HepG2 (cell line): ENCODE measurements around the gene CA12. TPM values are rescaled to one million over a fixed set of nuclear protein-coding genes. Genes with fewer than 3 reads are reported as not detected.

ENCODE experiments used
- ATAC-seq: fragments of 200-7000 bp; cut with Tn5 transposase; 3 replicates; pipeline ENCODE4 v1.9.1; 2020; ENCODE audit warnings: mild to moderate bottlenecking, moderate library complexity
- BruUV-seq: library from RNA; stranded (reverse); fragments of 400-500 nt; replicated peaks from 2 replicates; lab custom pipeline; 2021; lab: Mats Ljungman, UMichigan
- CTCF ChIA-PET: fragments of 300-600 bp; formaldehyde crosslinking; extraction: SDS; loops from one replicate; lab custom pipeline; 2021; ENCODE audit warnings: low total read pairs, inconsistent platforms, low intra/inter-chr PET ratio; lab: Yijun Ruan, JAX
- POLR2A ChIA-PET: fragments of 350-600 bp; sonication (Branson Sonifier 250); formaldehyde crosslinking; loops from one replicate; lab custom pipeline; 2020; ENCODE audit warnings: antibody characterized with exemption, inconsistent platforms; lab: Yijun Ruan, JAX
- DNase-seq: peaks from one replicate; pipeline ENCODE4 v3.0.0-alpha.2; 2015; ENCODE audit warnings: low spot score
- FAIRE-seq: peaks from 3 replicates; lab custom pipeline; 2011; peaks lifted over from hg19 to GRCh38; lab: Jason Lieb, UNC
- H2AFZ ChIP-seq: one replicate; pipeline ENCODE4 v1.6.1; 2011; ENCODE audit warnings: low read length, inconsistent platforms
- H3K27ac ChIP-seq: fragments of 300-600 bp; 3 replicates; pipeline ENCODE4 v1.8.0; 2011; ENCODE audit warnings: mixed run types, mild to moderate bottlenecking, mixed read lengths, low read length, inconsistent platforms; ENCODE audit not compliant: insufficient read depth; ENCODE audit errors: extremely low read length
- H3K27me3 ChIP-seq, 2 experiments: fragments of 200-600 bp in 1 of 2; 2 replicates in 1 of 2; 3 replicates in 1 of 2; pipeline versions ENCODE4 v1.6.0 to v1.8.0; 2011; ENCODE audit warnings: low read length in 2 of 2, mild to moderate bottlenecking in 2 of 2, moderate library complexity in 2 of 2, inconsistent platforms in 1 of 2; ENCODE audit not compliant: insufficient read depth in 2 of 2, control insufficient read depth in 1 of 2
- H3K36me3 ChIP-seq, 2 experiments: fragments of 200-600 bp in 1 of 2; replicated peaks in 1 of 2; 2 replicates in 1 of 2; 3 replicates in 1 of 2; pipeline versions ENCODE4 v1.5.1 to v1.8.0; 2011; ENCODE audit warnings: low read length in 2 of 2, inconsistent platforms in 1 of 2; ENCODE audit not compliant: insufficient read depth in 2 of 2, control insufficient read depth in 1 of 2
- H3K4me1 ChIP-seq: 2 replicates; pipeline ENCODE4 v1.5.1; 2012; ENCODE audit warnings: low read length, inconsistent platforms; ENCODE audit not compliant: insufficient read depth
- H3K4me2 ChIP-seq: 2 replicates; pipeline ENCODE4 v1.6.0; 2011; ENCODE audit warnings: low read depth, low read length, inconsistent platforms
- H3K4me3 ChIP-seq, 3 experiments: fragments of 200-600 bp in 1 of 3; sonication (generic), shearing (Covaris generic) in 1 of 3; replicated peaks in 1 of 3; 2 replicates each; pipeline ENCODE4 v1.5.1; 2011 to 2016; ENCODE audit warnings: low read length in 3 of 3, inconsistent platforms in 2 of 3, low read depth in 2 of 3, mild to moderate bottlenecking in 2 of 3, control low read depth in 1 of 3, mixed read lengths in 1 of 3; ENCODE audit not compliant: insufficient read depth in 1 of 3
- H3K79me2 ChIP-seq: one replicate; pipeline ENCODE4 v1.6.1; 2011; ENCODE audit warnings: low read length, inconsistent platforms; ENCODE audit not compliant: insufficient read depth
- H3K9ac ChIP-seq: 2 replicates; pipeline ENCODE4 v1.6.0; 2011; ENCODE audit warnings: mild to moderate bottlenecking, low read depth, low read length, inconsistent platforms; ENCODE audit not compliant: insufficient read depth
- H3K9me3 ChIP-seq: 2 replicates; pipeline ENCODE4 v1.5.1; 2012; ENCODE audit warnings: mild to moderate bottlenecking, low read length
- H4K20me1 ChIP-seq: 2 replicates; pipeline ENCODE4 v1.6.0; 2011; ENCODE audit warnings: inconsistent platforms, mild to moderate bottlenecking, low read length, moderate library complexity; ENCODE audit not compliant: insufficient read depth
- CENPT ChIP-seq: sonication (generic); formaldehyde crosslinking; IDR thresholded peaks from 2 replicates; pipeline ENCODE4 v1.8.0; 2022; ENCODE audit warnings: low read depth, mild to moderate bottlenecking, moderate library complexity, missing genetic modification reagents
- HNF4G ChIP-seq, 2 experiments: sonication (generic) in 1 of 2; formaldehyde crosslinking in 1 of 2; IDR thresholded peaks; 2 replicates each; pipeline versions ENCODE4 v1.4.0 to v1.6.1; 2011 to 2020; ENCODE audit warnings: borderline replicate concordance in 2 of 2, low read depth in 2 of 2, mild to moderate bottlenecking in 2 of 2, low read length in 1 of 2, missing genetic modification reagents in 1 of 2, moderate library complexity in 1 of 2
- MIER3 ChIP-seq: IDR thresholded peaks from 2 replicates; pipeline ENCODE4 v1.6.1; 2016; ENCODE audit warnings: missing compliant biosample characterization, borderline replicate concordance
- MYPOP ChIP-seq: sonication (generic); formaldehyde crosslinking; IDR thresholded peaks from 2 replicates; pipeline ENCODE4 v1.8.1; 2023; ENCODE audit warnings: mild to moderate bottlenecking, moderate library complexity, missing genetic modification reagents
- NKX3-1 ChIP-seq: sonication (generic); formaldehyde crosslinking; IDR thresholded peaks from 2 replicates; pipeline ENCODE4 v1.5.0; 2020; ENCODE audit warnings: missing genetic modification reagents
- RARA ChIP-seq: IDR thresholded peaks from 2 replicates; pipeline ENCODE4 v1.6.1; 2016; ENCODE audit warnings: missing genetic modification reagents, missing compliant biosample characterization
- RCOR2 ChIP-seq: IDR thresholded peaks from 2 replicates; pipeline ENCODE4 v1.6.1; 2016; ENCODE audit warnings: missing biosample characterization, missing genetic modification reagents
- SIN3B ChIP-seq: fragments of 150-350 bp; IDR thresholded peaks from 2 replicates; pipeline ENCODE4 v1.6.1; 2014; ENCODE audit warnings: low read length
- STAT6 ChIP-seq: sonication (generic); formaldehyde crosslinking; IDR thresholded peaks from 2 replicates; pipeline ENCODE4 v1.4.0; 2020; ENCODE audit warnings: missing genetic modification reagents, mild to moderate bottlenecking, borderline replicate concordance
- ZFY ChIP-seq: sonication (generic); formaldehyde crosslinking; IDR thresholded peaks from 2 replicates; pipeline ENCODE4 v1.4.0; 2020; ENCODE audit warnings: missing genetic modification reagents
- ZKSCAN1 ChIP-seq: fragments of 150-350 bp; IDR thresholded peaks from 2 replicates; pipeline ENCODE4 v1.6.1; 2014; ENCODE audit warnings: low read length
- ZNF343 ChIP-seq: sonication (generic); formaldehyde crosslinking; IDR thresholded peaks from 2 replicates; pipeline ENCODE4 v1.4.0; 2020; ENCODE audit warnings: mild to moderate bottlenecking, missing genetic modification reagents
- ZNF451 ChIP-seq: sonication (generic); formaldehyde crosslinking; IDR thresholded peaks from 2 replicates; pipeline ENCODE4 v1.5.0; 2020; ENCODE audit warnings: mild to moderate bottlenecking, missing genetic modification reagents
- whole genome bisulfite sequencing: methylation state at CpG from one replicate; pipeline ENCODE4 v1.1.6; 2017; ENCODE audit warnings: low lambda C conversion rate; 5-methylcytosine and 5-hydroxymethylcytosine counted together
- in situ Hi-C: cut with HindIII; loops from 2 replicates; pipeline ENCODE4 v1.10.0; 2017; ENCODE audit warnings: low pct_unique_long_range_greater_than_20kb; ENCODE audit not compliant: extremely low pct_ligation_motif_present
- intact Hi-C: fragments of 100-400 bp; cut with micrococcal nuclease; formaldehyde crosslinking; loops from one replicate; pipeline ENCODE4 v1.10.0; 2022; ENCODE audit not compliant: unreplicated experiment
- polyA plus RNA-seq, 8 experiments: library from polyadenylated mRNA; depleted of rRNA in 3 of 8; stranded (reverse) in 7 of 8; unstranded in 1 of 8; fragments of >200 nt; fragmentation: Illumina TruSeq in 4 of 8; extraction: Trizol in 4 of 8; gene quantifications; 2 replicates each; pipeline versions ENCODE4 v1.2.1 to v1.2.3, GENCODE V29; 2011 to 2016; ENCODE audit warnings: low read depth in 4 of 8, missing spikeins in 1 of 8, mixed read lengths in 1 of 8; ENCODE audit not compliant: insufficient read depth in 1 of 8
- total RNA-seq, 5 experiments: library from RNA; depleted of rRNA; stranded (reverse); fragments of >200 nt; fragmentation: Illumina TruSeq; extraction: Trizol; gene quantifications; 2 replicates each; pipeline ENCODE4 v1.2.3, GENCODE V29; 2016; ENCODE audit warnings: low read depth in 1 of 5
- TF ChIP-seq, protein P1 (sequence below): sonication (generic); formaldehyde crosslinking; IDR thresholded peaks from 2 replicates; pipeline ENCODE4 v1.4.0; 2020; ENCODE audit warnings: missing genetic modification reagents

Gene CA12
- total and polyA plus RNA-seq, 2 of the 13 experiments (the other 11 are each of a cell fraction or from before 2014, with no cell fraction given), result 0.07 to 0.20 TPM

DNA sequence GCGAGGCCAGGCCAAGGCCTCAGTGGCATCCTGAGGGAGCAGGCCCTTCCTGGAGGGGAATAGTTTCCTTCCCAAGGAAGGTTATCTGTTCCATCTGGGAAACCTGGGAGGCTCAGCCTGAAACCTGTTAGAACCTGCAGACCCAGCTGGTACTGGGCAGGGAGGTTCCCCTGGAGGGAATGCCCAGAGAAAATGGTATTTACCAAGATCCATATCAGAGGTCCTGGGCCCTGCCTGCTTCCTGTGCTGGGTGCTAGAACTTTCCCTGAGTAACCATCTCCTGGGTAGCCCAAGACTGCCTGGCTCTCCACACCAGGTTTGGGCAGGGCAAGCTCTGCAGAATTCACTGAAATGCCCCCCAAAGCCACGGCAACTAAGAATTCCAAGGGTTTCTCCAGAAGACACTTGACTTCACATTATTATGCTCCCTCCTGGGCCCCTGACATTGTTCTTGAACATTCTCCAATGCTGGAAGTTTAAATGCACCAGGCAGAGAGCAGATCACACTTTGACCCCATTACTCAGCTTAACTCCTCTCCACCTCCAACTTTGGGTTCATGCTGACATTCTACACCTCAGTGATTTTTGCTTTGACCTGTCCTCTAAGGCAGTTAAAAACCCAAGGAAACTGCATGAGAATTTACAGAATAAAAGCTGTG is 2.0 kb downstream of the CA12 start:
- no peaks in the 10 kb centered on the region for H3K36me3 ChIP-seq
- in situ Hi-C loops, result no loop called here
- TF ChIP-seq MYPOP (no peak), MIER3 (no peak), STAT6 (CRISPR knock-in tag) (no peak), CENPT (CRISPR knock-in tag) (no peak), HNF4G (IDR thresholded peaks at IDR 0.05; ENCODE audit: borderline replicate concordance, low read depth, low read length) (no peak), HNF4G (CRISPR knock-in tag; IDR thresholded peaks at IDR 0.05; ENCODE audit: borderline replicate concordance, low read depth) (no peak), RCOR2 (no peak), ZKSCAN1 (no peak), ZFY (CRISPR knock-in tag) (no peak), ZNF343 (CRISPR knock-in tag) (no peak), RARA (no peak), SIN3B (no peak), ZNF451 (no peak), NKX3-1 (CRISPR knock-in tag) (no peak)
- TF ChIP-seq, protein P1, sequence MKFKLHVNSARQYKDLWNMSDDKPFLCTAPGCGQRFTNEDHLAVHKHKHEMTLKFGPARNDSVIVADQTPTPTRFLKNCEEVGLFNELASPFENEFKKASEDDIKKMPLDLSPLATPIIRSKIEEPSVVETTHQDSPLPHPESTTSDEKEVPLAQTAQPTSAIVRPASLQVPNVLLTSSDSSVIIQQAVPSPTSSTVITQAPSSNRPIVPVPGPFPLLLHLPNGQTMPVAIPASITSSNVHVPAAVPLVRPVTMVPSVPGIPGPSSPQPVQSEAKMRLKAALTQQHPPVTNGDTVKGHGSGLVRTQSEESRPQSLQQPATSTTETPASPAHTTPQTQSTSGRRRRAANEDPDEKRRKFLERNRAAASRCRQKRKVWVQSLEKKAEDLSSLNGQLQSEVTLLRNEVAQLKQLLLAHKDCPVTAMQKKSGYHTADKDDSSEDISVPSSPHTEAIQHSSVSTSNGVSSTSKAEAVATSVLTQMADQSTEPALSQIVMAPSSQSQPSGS (CRISPR knock-in tag), result no peak
- TF ChIP-seq, all 625 proteins: peak for 0
- peaks cover 4 to 42% of the 10 kb centered on the region in 2 experiments for H3K27me3 ChIP-seq
- H3K27ac ChIP-seq, result no peak overlapping the region
- intact Hi-C loops, result no loop called here
- H3K4me1 ChIP-seq, result peaks cover 29% of the 10 kb centered on the region
- H3K4me2 ChIP-seq, result no peak overlapping the region
- no peak for FAIRE-seq
- POLR2A ChIA-PET, result interaction anchor here (0.6 to 1.0 kb wide), 2 partner anchors 10 to 25 kb away, joined by 3 read pairs; no protein-coding TSS in a partner anchor
- WGBS, result 60% methylated on average over 1 of the region's 2 CpGs
- no TSS peak for BruUV-seq
- H3K79me2 ChIP-seq, result no peaks in the 10 kb centered on the region
- H4K20me1 ChIP-seq, result no peaks in the 10 kb centered on the region
- no peak for DNase-seq
- no peaks in the 10 kb centered on the region for H3K9me3 ChIP-seq
- ATAC-seq, result peak; percentile 10; the same call in 1 of the 3 replicates
- no peak overlapping the region for H2AFZ ChIP-seq
- no peak overlapping the region for H3K9ac ChIP-seq
- CTCF ChIA-PET, result no interaction called here
- no peak overlapping the region for H3K4me3 ChIP-seq
